ENCODE data around the gene CORO1A. TPM values are rescaled to one million over a fixed set of nuclear protein-coding genes. Genes with fewer than 3 reads are reported as not detected.

Gene CORO1A
- total RNA-seq, 2 donors from 2014 or later: 78.1 to 87.8 TPM

- H3K27me3 ChIP-seq (replicated peaks; ENCODE audit: insufficient read depth): no peaks in the 10 kb centered on the region
- H3K9me3 ChIP-seq: no peaks in the 10 kb centered on the region
- H3K27ac ChIP-seq: peak overlapping the region in 1 of 2 donors; percentile 29
- DNase-seq (ENCODE audit: low spot score) (no peak), ATAC-seq (ENCODE audit: insufficient number of reproducible peaks, low FRiP score, low read depth) (no peak)
- peaks cover 6 to 10% of the 10 kb centered on the region in 2 donors for H3K4me1 ChIP-seq (ENCODE audit: control insufficient read depth in 1 of 2, low read depth in 2 of 2)
- TF ChIP-seq CTCF (IDR thresholded peaks at IDR 0.05): no peak
- H3K36me3 ChIP-seq: no peaks in the 10 kb centered on the region
- H3K4me3 ChIP-seq: peak overlapping the region; percentile 73
Observed at GRCh38 chr16:30184096-30184890, 891 bp downstream of the CORO1A start.

GRCh38 chr16:30184891-30185682, 1.7 kb downstream of the CORO1A start:
- ATAC-seq (ENCODE audit: insufficient number of reproducible peaks, low FRiP score, low read depth) (no peak), DNase-seq (ENCODE audit: low spot score) (no peak)
- H3K27ac ChIP-seq: no peak overlapping the region
- H3K27me3 ChIP-seq (replicated peaks; ENCODE audit: insufficient read depth): no peaks in the 10 kb centered on the region
- peaks cover 6 to 10% of the 10 kb centered on the region in 2 donors for H3K4me1 ChIP-seq (ENCODE audit: control insufficient read depth in 1 of 2, low read depth in 2 of 2)
- H3K9me3 ChIP-seq: no peaks in the 10 kb centered on the region
- TF ChIP-seq CTCF (IDR thresholded peaks at IDR 0.05): no peak
- peak overlapping the region; percentile 73 for H3K4me3 ChIP-seq
- no peaks in the 10 kb centered on the region for H3K36me3 ChIP-seq

GRCh38 chr16:30185683-30186421, 2.5 kb downstream of the CORO1A start:
- H3K27ac ChIP-seq: no peak overlapping the region
- DNase-seq (ENCODE audit: low spot score): no peak
- no peak for ATAC-seq (ENCODE audit: insufficient number of reproducible peaks, low FRiP score, low read depth)

GRCh38 chr16:30186444-30186781, 3.0 kb downstream of the CORO1A start:
- Histone ChIP-seq H3K4me3 (peak overlapping the region; percentile 73), H3K27me3 (replicated peaks; ENCODE audit: insufficient read depth) (no peaks in the 10 kb centered on the region), H3K36me3 (no peaks in the 10 kb centered on the region), H3K27ac (peak overlapping the region in 1 of 2 donors; percentile 21), H3K9me3 (no peaks in the 10 kb centered on the region), H3K4me1 (ENCODE audit: control insufficient read depth in 1 of 2, low read depth in 2 of 2) (peaks cover 6 to 10% of the 10 kb centered on the region in 2 donors)
- no peak for TF ChIP-seq CTCF (IDR thresholded peaks at IDR 0.05)
- ATAC-seq (ENCODE audit: insufficient number of reproducible peaks, low FRiP score, low read depth) (no peak), DNase-seq (ENCODE audit: low spot score) (no peak)

More at GRCh38 chr16:30185683-30186421, 2.5 kb downstream of the CORO1A start:
- H3K27me3 ChIP-seq (replicated peaks; ENCODE audit: insufficient read depth): no peaks in the 10 kb centered on the region
- H3K4me1 ChIP-seq (ENCODE audit: control insufficient read depth in 1 of 2, low read depth in 2 of 2): peaks cover 6 to 10% of the 10 kb centered on the region in 2 donors
- H3K36me3 ChIP-seq: no peaks in the 10 kb centered on the region
- H3K9me3 ChIP-seq: no peaks in the 10 kb centered on the region
- peak overlapping the region; percentile 73 for H3K4me3 ChIP-seq
- no peak for TF ChIP-seq CTCF (IDR thresholded peaks at IDR 0.05)

Measured in thoracic aorta (tissue), 2 donors.